HuH-7.5 (cell line): ENCODE results near the gene FHAD1.
A peak's percentile ranks its signal among the peaks of the same experiment; 100 is the strongest.
"Not testable (repeated sequence)": the region's sequence is repeated elsewhere in the genome, so short reads cannot be mapped to it uniquely, and the experiment has no call there.

ENCODE experiments used
- DNase-seq: peaks from one replicate; pipeline ENCODE4 v3.0.0; 2011; ENCODE audit warnings: low spot score

Gene FHAD1

DNA sequence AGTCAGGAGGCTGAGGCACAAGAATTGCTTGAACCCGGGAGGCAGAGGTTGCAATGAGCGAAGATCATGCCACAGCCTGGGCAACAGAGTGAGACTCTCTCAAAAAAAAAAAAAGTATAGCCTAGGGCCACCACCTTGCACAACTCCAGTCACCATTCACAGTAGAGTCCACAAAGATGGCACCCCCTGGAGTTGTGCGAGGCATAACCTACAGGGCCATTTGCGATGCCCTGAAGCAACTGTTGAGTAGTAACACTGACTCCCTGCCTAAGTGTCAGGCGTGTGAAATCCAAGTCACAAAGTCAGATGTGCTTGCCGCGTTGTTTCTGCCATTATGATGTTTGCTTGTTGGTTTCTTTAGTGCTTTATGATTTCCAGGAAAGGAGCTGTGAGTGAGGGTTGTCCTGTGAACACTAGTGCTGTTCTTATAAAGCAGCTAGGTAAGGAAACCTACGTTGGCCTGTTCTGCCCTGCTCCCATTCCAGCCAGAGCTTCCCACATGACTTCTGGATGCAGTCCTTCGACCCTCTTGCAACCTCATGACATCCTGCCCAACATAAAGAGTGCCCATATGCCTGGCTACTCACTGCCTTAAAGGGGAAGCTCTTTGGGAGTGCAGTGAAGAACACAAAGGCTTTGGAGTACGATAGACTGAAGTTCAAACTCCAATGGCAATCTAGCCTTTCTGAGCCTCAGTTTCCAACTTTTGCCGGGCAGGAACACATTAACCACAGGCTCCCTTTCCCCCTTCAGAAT is 29.8 kb downstream of the FHAD1 start:
- DNase-seq: no peak

DNA sequence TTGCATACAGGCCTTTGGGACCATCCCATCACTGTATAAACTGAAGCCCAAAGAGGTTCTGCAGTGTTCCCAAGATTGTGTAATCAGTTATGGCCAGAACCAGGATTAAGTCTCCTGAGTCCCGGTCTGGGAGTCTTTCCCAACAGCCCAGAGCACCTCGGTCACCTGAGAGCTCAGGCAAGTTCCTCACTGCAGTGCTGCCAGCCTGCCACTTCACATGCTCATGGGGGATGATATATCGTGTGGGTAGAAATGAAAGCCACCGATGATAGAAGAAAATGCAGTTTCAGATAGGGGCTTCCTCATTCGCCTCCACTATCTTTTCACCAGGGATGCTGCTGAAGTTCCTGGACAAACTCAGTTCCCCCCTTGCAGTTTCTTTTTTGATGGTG is 30.4 kb downstream of the FHAD1 start:
- no peak for DNase-seq

DNA sequence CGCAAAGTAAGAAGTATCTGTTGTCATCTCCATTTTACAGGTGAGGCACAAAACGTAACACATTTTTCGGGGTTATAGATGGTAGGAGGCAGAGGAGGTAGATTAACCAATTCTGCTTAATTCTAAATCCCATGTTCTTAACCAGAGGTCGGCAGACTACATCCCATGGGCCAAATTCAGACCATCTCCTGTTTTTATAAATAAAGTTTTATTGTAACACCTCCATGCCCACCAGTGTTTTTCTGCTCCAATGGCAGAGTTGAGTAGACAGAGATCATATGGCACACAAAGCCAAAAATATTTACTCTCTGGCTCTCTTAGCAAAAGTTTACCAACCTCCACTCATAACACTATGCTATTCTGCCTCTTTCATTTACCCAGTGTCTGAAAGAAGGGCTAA is 30.9 kb downstream of the FHAD1 start:
- no peak for DNase-seq

DNA sequence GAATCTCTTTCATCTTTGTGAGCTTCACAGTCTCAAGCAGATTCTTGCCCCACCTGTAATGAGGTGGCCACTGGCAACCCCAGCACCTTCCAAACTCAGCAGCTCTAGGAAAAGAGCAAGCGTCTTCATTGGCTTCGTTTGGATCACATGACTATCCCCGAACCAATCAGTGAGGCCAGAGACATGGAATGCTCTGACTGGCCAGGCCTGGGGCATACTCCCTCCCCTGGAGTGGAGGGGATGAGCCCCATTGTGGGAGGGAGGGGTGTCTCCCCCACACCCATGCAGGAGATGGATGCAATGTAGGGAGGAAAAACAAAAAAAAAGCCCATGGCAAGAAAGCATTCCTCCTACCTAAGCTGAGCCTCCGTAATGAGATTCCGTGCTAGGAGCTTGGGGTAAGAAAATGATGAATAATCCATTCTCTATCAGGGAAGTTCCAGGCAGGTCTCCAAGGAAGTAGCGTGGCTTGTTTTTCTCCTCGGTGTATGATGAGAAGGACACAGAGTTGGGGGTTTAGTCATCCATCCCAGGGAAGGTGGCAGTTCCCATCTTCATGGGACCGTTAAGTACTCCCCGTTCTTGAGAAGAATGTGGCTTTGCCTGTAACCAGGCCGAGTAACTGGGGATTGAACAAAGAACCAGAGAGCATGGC is 32.7 kb downstream of the FHAD1 start:
- DNase-seq: no peak

DNA sequence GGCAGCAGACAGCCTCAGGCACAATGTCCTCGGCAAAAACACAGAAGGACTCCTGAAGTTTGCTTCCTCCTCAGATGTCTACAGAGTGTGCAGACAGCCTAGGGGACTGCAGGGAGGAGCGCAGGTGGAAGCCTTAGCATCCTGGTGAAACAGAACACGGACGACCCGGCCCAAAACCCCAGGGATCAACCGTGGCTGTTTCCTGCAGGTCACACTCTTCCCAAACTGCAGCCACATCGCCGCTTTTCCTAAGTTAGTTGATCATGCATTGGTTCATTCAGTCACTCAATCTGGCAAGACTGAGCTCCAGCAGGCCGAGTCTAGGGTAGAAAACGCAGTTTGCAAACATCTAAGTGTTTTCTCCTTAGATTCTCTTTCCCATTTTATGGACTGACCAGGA is 33.4 kb downstream of the FHAD1 start:
- no peak for DNase-seq

DNA sequence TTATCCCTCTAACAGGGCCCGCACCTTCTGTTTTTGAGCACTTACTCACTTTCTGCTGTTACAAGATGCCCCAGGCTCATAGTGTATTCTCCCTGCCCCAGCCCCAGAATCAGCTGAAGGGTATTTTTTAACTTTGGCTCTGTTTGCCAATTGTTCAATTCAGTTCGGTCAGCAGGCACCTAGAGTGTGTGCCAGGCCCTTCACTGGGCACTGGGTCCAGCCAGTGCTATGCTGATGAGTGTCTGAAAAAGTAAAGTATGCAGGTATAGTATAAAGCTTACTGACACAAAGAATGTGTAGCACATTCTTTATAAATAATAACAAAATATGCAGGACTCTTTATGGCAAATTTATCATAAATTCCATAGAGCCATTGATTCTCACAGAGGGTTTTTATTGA is 35.0 kb downstream of the FHAD1 start:
- no peak for DNase-seq

DNA sequence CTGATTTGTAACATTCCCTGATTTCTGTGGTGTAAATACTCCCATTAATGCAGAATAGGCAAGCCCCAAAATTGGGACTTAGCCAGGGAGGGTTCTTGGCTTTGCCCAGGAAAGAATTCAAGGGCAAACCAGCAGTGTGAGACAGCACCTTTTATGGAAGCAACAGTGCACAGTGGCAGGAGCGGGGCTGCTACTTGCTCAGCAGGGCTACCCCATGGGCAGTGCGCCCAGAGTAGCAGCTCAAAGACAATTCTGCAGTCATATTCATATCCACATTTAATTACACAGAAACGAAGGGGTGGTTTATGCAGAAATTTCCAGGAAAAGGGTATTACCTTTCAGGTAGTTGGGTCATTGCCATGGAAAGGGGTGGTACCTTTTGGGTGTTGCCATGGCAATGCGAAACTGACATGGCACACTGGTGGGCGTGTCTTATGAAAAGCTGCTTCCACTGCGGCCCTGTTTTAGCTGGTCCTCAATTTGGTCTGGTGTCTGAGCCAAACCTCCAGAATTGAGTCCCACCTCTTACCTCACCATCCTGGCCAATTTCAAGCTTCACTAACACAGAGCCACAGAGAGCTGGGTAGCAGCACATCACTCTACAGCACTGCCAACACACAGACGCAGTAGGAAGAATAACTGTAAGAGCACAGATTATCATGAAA is 35.9 kb downstream of the FHAD1 start:
- DNase-seq: no peak

DNA sequence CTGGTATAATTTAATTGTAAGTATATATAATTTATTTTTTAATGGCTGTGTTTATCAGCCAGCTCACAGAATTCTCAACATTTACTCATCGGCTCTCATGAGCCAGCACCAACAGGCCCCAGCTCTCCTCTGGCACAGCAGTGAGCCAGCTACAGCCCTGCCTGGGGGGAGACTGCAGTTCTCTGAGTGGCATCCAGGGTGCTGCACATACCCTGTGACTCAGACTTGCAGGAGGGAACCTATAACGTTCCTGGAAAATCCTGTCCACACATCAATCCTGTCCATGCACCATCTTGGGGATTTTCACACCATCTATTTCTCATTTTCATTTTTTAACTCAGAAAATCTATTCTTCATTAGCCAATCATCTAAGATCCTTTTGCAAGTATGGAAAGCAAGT is 36.5 kb downstream of the FHAD1 start:
- DNase-seq: no peak

DNA sequence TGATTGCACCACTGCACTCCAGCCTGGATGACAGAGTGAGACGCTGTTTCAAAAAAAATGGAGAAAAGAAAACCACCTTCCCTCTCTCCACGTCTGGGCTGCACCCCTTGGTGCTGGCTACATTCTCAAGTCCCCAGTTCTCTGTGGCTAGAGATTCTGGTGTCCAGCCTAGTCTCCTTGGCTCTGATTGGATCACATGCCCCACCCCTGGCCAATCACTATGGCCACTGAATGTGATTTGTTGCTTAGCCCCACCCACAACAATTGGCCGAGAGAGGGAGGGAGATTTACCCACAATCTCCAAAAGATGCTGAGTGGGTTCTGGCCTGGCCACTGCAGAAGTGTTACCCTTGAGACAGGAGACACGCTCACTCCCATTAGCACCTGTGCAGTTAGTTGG is 39.4 kb downstream of the FHAD1 start:
- no peak for DNase-seq

DNA sequence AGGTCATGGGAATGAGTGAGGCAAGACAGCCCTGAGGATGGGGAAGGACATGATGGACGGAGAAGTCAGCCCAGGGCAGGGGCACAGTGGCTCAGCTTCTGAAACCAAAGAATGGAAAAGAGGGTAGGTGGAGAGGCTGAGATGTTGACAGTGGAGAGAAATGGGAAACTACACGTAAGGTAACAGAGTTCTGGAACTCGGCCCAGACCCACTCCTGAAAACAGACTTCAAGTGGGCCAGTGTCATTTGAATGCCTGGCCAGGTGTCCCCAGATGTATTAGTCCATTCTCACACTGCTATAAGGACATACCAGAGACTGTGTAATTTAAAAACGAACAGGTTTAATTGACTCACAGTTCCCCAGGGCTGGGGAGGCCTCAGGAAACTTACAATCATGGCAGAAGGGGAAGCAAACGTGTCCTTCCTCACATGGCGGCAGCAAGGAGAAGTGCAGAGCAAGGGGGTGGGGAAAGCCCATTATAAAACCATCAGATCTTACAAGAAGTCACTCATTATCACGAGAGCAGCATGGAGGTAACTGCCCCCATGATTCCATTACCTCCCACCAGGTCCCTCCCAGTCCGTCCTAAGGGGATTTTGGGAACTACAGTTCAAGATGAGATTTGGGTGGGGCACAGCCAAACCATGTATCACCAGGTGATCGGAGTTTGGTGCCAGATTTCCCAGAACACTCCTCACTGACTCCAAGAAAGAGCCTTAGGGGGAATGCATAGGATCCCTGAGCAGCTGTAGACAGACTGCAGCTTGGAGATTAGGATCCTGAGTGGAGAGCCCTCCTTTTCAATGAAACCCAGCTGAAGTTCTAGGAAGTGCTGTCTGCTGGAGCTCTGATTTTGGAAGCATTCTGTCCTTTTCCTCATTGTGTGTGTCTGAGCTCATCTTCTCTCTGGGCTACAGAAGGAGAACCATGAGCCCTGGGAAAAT is 40.3 kb downstream of the FHAD1 start:
- DNase-seq: no peak

DNA sequence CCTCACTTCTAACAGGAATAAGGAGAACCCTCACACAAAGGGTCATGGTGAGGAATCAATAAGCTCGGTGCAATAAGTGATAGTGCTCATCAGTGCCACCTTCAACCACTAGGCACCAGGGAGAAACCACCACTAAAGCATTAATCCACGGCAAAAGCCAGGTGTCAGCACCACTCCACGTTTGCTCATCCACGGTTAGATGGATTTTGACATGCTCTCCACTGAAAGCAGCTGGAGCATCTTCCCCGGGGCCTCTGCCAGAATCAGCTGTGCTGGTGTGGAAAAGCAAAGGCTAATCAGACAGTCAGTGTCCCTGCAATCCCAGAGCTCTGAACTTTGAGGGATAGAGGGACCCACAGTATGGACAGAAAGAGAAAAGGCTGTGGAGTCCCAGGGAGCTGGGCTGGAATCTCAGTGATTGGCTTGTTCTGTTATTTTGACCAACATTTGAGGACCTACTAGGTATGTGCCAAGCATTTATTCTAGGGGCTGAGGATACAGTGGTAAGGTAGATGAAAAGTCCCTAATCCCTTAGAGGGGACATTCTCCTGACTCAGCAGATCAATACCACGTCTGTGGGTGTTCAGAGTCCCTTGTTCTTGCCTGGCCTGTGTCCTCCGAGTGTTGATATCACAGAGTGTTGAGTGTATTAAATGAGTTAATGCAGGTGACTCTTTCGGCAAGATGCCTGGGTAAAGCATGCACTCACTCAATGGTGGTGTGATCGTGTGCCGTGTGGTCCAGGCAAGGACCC is 41.3 kb downstream of the FHAD1 start:
- DNase-seq: no peak

DNA sequence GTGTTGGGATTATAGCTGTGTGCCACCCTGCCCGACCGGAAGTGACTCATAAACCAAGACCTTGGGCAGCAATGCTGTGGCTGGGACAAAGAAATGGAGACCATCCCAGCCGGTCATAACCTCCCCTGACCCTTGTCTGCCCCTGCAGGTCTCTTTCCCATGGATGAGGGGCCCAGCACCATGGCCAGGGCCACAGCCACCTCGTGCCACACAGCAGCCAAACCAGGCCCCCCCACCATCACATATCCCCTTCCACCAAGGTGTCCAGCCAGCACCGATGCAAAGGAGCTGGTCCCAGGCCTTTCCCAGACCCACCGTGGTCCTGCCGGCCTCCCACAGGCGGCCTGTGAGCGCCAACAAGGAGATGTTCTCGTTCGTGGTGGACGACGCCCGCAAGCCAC is 42.2 kb downstream of the FHAD1 start:
- no peak for DNase-seq

DNA sequence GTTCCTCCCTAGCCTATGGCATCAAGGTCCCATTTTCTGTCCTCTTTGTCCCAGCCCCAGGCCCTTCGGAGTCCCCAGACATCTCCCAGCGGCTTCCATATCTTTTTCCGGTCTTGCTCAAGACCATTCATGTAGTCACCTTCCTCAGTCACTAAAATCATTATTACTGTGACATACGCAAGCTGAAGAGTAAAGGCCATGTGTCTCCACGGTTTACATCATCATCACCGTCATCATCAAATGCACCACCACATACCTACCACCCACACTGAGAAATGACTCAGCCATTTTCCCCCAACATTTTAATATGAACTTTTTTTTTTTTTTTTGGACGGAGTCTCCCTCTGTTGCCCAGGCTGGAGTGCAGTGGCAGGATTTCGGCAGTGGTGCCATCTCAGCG is 43.4 kb downstream of the FHAD1 start:
- DNase-seq: no peak

DNA sequence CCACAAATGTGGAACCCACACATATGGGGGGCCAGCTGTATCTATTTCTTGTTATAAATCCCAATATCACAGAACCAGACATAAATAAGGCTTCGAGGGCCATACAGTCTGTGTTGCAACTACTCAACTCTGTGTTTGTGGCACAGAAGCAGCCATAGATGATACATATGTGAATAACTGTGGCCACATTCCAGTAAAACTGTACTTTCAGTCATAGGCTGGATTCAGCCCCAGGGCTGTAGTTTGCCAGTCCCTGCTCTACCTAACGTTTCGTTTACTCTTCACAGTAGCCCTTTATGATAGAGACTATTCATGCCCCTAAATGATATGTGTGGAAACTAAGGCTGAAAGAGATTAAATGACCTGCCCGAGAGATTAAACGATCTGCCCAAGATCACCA is 48.7 kb downstream of the FHAD1 start:
- DNase-seq: no peak

DNA sequence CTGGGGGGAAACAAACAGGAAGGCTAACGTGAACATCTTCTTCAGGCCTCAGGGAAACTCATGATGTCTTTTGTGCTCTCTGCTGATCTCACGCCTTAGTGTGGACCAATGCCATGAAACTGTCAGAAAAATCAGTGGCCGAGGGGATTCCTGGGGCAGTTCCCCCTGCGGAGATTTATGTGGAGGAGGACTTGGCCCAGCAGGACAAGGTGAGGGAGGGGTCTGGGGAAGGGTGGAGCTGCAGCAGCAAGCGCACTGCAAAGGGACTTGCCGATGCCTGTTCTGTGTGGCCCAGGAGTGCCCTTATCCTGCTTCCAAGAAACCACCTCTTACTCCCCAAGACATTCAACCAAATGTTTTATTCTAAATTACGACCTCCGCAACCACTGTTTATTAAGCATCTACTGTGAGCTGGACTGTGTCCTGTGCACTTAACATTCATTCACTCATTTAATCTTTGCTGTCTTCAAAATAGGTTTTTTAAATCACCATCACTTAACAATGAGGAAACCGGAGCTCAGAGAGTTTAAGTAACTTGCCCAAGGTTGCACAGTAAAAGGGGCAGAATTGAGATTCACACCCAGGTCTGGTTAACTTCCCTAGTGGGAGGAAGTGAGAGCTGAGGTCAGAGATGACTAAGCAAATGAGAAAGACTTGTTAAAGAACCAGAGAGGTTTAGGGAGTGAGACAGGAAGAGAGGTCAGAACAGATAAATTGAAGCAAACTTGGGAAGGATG is 49.7 kb downstream of the FHAD1 start:
- no peak for DNase-seq

DNA sequence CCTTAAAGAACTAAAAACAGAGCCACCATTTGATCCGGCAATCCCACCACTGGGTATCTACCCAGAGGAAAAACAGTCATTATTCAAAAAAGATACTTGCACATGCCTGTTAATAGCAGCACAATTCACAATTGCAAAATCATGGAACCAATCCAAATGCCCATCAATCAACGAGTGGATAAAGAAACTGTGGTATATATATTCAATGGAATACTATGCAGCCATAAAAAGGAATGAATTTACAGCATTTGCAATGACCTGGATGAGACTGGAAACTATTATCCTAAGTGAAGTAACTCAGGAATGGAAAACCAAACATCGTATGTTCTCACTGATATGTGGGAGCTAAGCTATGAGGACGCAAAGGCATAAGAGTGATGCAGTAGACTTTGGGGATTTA is 51.0 kb downstream of the FHAD1 start:
- not testable (repeated sequence) for DNase-seq

DNA sequence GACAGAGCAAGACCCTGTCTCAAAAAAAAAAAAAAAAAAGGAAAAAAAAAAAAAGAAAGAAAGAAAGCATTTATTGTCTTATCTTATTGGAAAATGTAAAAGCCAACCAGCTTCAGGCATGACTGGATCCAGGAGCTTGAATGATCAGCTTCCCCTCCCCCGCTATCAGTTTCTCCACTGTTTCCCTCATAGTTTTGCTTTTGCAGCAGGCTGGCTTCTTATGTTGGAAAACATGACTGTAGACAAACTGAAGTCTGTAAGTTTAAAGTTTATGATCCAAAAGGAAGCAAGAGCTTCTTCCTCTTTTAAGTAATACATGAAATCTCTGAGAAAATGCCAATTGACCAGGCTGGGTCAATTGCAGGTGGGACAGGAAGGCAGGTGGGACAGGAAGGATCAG is 52.2 kb downstream of the FHAD1 start:
- no peak for DNase-seq

DNA sequence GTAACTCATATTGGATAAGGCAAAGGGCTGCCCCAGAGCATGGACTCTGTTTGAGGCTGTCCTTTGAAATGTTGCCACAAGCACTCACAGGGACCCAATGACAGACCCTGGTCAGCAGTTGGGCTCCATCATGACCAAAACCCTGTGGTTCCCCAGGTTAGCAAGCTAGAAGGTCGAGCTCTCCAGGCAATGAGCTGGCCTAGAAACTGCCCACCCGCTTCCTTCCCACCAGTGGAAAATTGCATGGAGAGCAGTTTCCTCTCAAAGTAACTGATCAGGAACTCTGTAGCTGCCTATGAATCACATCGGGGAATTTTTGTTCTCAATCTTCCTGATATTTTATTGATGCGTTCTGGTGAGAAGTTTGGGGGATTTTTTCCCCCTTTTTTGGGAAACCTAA is 52.8 kb downstream of the FHAD1 start:
- DNase-seq: no peak

DNA sequence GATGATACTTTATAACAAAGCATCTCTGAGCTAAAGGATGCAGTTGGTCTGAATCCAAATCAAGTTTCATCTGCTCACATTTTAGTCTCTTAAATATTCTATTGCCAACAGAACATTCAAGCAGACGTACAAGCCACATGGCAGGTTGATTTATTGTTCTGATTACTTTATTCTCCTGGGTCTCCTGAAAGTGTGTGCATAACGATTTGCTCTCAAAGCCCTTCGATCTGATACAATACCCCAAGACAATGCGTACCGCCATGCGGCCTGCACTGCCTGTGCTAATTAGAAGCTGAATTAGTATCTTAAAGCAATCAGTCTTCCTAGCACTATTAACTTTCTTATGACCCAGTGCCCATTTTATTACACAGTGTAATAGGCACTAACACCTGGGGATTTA is 56.9 kb downstream of the FHAD1 start:
- DNase-seq: no peak

DNA sequence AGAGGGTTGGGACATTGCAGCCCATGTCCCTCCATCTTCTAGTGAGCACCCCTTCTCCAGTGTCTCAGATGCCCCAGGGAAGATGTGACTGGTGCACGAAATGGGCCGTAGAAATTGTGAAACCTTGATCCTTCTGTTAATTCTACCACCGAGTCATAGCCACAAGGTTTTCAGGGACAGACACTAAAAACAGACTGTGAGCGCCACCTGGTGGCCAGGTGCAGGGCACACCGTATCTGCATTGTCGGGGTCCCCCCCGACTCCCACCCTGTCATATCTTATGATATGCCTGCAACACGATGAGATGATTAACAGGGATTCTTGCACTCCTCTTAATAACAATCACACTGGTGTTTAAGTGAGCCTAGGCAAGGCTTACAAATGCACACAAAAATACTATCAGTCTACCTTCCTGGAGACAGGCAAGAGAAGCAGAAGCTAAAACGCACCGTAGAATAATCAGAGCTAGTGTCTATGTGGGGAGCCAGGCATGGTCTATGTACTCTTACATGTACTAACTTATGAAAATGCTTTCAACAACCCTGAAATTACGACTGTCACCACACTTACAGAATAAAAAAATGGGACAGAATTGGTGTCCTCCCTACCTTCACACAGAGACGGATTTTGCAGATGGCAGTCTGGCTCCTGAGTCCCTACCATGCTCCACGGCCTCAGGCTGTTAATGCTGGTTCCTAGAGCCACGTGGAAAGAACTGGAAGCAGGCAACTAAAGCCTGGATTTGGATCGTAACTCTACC is 57.9 kb downstream of the FHAD1 start:
- peak; percentile 58 for DNase-seq
